Measurements from ENCODE around the gene OR1D5. TPM values are rescaled to one million over a fixed set of nuclear protein-coding genes. Genes with fewer than 3 reads are reported as not detected.
A peak's percentile ranks its signal among the peaks of the same experiment; 100 is the strongest.
"Not testable (repeated sequence)": the region's sequence is repeated elsewhere in the genome, so short reads cannot be mapped to it uniquely, and the experiment has no call there.

OR1D5 gene
- total RNA-seq, 1 experiment from 2014 or later, result not detected

DNA sequence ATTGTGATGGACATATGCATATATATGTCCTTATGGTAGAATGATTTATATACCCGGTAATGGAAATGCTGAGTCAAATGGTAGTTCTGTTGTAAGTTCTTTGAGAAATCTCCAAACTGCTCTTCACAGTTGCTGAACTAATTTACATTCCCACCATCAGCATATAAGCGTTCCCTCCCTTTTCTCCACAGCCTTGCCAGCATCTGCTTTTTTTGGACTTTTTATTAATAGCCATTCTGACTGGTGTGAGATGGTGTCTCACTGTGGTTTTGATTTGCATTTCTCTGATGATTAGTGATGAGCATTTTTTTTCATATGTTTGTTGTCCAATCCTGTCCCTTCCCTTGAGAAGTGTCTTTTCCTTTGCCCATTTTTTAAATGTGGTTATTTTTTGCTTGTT lies 8.5 kb downstream of the OR1D5 start:
- POLR2A ChIA-PET; DNase-seq (ENCODE audit: low read depth, low spot score); ATAC-seq; H3K27me3 ChIP-seq (ENCODE audit: control insufficient read depth, insufficient read depth, low read length); H3K27ac ChIP-seq (ENCODE audit: low read length); in situ Hi-C loops (cut with HindIII; ENCODE audit: low pct_unique_long_range_greater_than_20kb, low sequenced_read_pairs); H3K4me3 ChIP-seq (ENCODE audit: low read depth in 2 of 2, low read length in 2 of 2); CTCF ChIA-PET; intact Hi-C loops (cut with micrococcal nuclease; ENCODE audit: unreplicated experiment); H3K36me3 ChIP-seq (ENCODE audit: control insufficient read depth, insufficient read depth, low read length); H3K4me1 ChIP-seq (ENCODE audit: control insufficient read depth, insufficient read depth, low read length); H3K9me3 ChIP-seq (ENCODE audit: control insufficient read depth, insufficient read depth, low read depth, low read length); BruUV-seq (replicated peaks): not testable (repeated sequence)

DNA sequence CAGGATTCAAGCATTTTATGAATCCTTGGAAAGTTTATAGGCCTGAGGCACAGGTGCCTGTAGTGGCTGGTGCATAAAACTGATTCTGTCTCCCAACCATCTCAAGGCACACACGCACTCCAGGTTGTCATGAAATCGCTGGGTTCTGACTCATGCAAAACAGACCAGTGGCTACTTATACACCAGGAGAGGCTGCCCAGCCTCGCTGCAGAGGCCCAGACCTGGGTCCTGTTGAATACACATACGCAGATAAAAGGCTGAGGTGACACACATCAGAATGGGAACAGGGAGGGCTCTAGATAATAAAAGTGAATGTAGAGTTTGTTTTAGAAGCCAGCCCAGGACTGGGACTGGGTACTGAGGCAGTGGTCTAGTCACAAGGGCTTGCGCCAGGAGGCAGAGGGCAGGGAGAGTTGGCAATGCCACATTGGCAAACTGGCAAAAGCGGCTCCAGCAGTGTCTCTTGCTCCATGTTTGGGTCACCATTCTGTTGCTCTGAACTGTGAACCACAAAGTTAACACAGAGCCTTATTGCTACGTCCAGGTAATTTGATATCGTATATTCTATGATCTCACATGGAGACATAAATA lies 13.6 kb downstream of the OR1D5 start:
- intact Hi-C loops (cut with micrococcal nuclease; ENCODE audit: unreplicated experiment) (loop anchor here (5.0 kb wide), 1 partner anchor 598 kb away; no protein-coding TSS in a partner anchor), in situ Hi-C loops (cut with HindIII; ENCODE audit: low pct_unique_long_range_greater_than_20kb, low sequenced_read_pairs) (no loop called here)
- Histone ChIP-seq H3K27me3 (ENCODE audit: control insufficient read depth, insufficient read depth, low read length) (no peaks in the 10 kb centered on the region), H3K36me3 (ENCODE audit: control insufficient read depth, insufficient read depth, low read length) (no peaks in the 10 kb centered on the region), H3K4me1 (ENCODE audit: control insufficient read depth, insufficient read depth, low read length) (peaks cover 3% of the 10 kb centered on the region; the same call in 1 of the 2 replicates), H3K4me3 (ENCODE audit: low read depth in 2 of 2, low read length in 2 of 2) (peak overlapping the region in 1 of 2 experiments; percentile 62; a peak in 1 of 4 replicates), H3K27ac (ENCODE audit: low read length) (no peak overlapping the region), H3K9me3 (ENCODE audit: control insufficient read depth, insufficient read depth, low read depth, low read length) (no peaks in the 10 kb centered on the region)
- ChIA-PET POLR2A (interaction anchor here (0.6 kb wide), 1 partner anchor 42 kb away, joined by 3 read pairs; no protein-coding TSS in a partner anchor), CTCF (interaction anchor here (0.9 kb wide), 1 partner anchor 402 kb away, joined by 3 read pairs; no protein-coding TSS in a partner anchor)
- DNase-seq (ENCODE audit: low read depth, low spot score), result no peak
- TF ChIP-seq TCF7L2 (IDR thresholded peaks at IDR 0.05; ENCODE audit: low read depth, low read length) (no peak), SIN3A (IDR thresholded peaks at IDR 0.05; ENCODE audit: borderline replicate concordance, insufficient read depth, low read depth, low read length) (no peak), POLR2AphosphoS5 (IDR thresholded peaks at IDR 0.05; ENCODE audit: low read depth, low read length) (no peak)
- TF ChIP-seq, protein P1, sequence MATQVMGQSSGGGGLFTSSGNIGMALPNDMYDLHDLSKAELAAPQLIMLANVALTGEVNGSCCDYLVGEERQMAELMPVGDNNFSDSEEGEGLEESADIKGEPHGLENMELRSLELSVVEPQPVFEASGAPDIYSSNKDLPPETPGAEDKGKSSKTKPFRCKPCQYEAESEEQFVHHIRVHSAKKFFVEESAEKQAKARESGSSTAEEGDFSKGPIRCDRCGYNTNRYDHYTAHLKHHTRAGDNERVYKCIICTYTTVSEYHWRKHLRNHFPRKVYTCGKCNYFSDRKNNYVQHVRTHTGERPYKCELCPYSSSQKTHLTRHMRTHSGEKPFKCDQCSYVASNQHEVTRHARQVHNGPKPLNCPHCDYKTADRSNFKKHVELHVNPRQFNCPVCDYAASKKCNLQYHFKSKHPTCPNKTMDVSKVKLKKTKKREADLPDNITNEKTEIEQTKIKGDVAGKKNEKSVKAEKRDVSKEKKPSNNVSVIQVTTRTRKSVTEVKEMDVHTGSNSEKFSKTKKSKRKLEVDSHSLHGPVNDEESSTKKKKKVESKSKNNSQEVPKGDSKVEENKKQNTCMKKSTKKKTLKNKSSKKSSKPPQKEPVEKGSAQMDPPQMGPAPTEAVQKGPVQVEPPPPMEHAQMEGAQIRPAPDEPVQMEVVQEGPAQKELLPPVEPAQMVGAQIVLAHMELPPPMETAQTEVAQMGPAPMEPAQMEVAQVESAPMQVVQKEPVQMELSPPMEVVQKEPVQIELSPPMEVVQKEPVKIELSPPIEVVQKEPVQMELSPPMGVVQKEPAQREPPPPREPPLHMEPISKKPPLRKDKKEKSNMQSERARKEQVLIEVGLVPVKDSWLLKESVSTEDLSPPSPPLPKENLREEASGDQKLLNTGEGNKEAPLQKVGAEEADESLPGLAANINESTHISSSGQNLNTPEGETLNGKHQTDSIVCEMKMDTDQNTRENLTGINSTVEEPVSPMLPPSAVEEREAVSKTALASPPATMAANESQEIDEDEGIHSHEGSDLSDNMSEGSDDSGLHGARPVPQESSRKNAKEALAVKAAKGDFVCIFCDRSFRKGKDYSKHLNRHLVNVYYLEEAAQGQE (IDR thresholded peaks at IDR 0.05; ENCODE audit: insufficient read depth in 1 of 2, low read depth in 2 of 2, low read length in 1 of 2), result no peak
- TF ChIP-seq, protein P2, sequence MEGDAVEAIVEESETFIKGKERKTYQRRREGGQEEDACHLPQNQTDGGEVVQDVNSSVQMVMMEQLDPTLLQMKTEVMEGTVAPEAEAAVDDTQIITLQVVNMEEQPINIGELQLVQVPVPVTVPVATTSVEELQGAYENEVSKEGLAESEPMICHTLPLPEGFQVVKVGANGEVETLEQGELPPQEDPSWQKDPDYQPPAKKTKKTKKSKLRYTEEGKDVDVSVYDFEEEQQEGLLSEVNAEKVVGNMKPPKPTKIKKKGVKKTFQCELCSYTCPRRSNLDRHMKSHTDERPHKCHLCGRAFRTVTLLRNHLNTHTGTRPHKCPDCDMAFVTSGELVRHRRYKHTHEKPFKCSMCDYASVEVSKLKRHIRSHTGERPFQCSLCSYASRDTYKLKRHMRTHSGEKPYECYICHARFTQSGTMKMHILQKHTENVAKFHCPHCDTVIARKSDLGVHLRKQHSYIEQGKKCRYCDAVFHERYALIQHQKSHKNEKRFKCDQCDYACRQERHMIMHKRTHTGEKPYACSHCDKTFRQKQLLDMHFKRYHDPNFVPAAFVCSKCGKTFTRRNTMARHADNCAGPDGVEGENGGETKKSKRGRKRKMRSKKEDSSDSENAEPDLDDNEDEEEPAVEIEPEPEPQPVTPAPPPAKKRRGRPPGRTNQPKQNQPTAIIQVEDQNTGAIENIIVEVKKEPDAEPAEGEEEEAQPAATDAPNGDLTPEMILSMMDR (IDR thresholded peaks at IDR 0.05), result no peak
- BruUV-seq (replicated peaks), result no TSS peak
- no peak for ATAC-seq
